PFSK-1 (cell line): ENCODE data around the gene ABHD15.

ENCODE experiments used
- POLR2AphosphoS5 ChIP-seq: IDR thresholded peaks from 2 replicates; pipeline ENCODE4 v1.6.1; 2012; ENCODE audit warnings: low read depth, mild to moderate bottlenecking, control low read depth, low read length, moderate library complexity
- REST ChIP-seq, 2 experiments: IDR thresholded peaks; 2 replicates each; pipeline versions ENCODE4 v1.6.1 to v1.8.0; 2011 to 2012; ENCODE audit warnings: low read depth in 2 of 2, low read length in 2 of 2, control low read depth in 1 of 2, inconsistent platforms in 1 of 2, mild to moderate bottlenecking in 1 of 2, moderate library complexity in 1 of 2; ENCODE audit not compliant: insufficient read depth in 1 of 2
- TAF1 ChIP-seq: IDR thresholded peaks from 2 replicates; pipeline ENCODE4 v1.6.1; 2012; ENCODE audit warnings: low read length, control low read depth, borderline replicate concordance; ENCODE audit not compliant: insufficient read depth

GRCh38 chr17:29588017-29588561 lies 21.3 kb upstream of the ABHD15 start:
- TF ChIP-seq POLR2AphosphoS5 (no peak), TAF1 (no peak), REST (IDR thresholded peaks at IDR 0.05; ENCODE audit: insufficient read depth in 1 of 2, low read depth in 2 of 2, low read length in 2 of 2) (no peak)
